BJ (cell line): ENCODE results near the gene EVI5. TPM values are rescaled to one million over a fixed set of nuclear protein-coding genes. Genes with fewer than 3 reads are reported as not detected.
"Not testable (repeated sequence)": the region's sequence is repeated elsewhere in the genome, so short reads cannot be mapped to it uniquely, and the experiment has no call there.

ENCODE experiments used
- CTCF ChIA-PET: fragments of 350-600 bp; formaldehyde crosslinking; extraction: SDS; loops from one replicate; lab custom pipeline; 2021; ENCODE audit warnings: antibody characterized with exemption, inconsistent platforms; lab: Yijun Ruan, JAX
- POLR2A ChIA-PET: fragments of 300-600 bp; sonication (Branson Sonifier 250); formaldehyde crosslinking; extraction: SDS; loops from one replicate; lab custom pipeline; 2021; ENCODE audit warnings: antibody characterized with exemption; lab: Charles Lee
- DNase-seq: peaks from one replicate; pipeline ENCODE4 v3.0.0-alpha.2; 2011; ENCODE audit warnings: low read depth
- H3K27me3 ChIP-seq: 2 replicates; pipeline ENCODE4 v1.6.0; 2011; ENCODE audit warnings: low read length; ENCODE audit not compliant: control insufficient read depth, insufficient read depth
- H3K36me3 ChIP-seq: 2 replicates; pipeline ENCODE4 v1.5.1; 2011; ENCODE audit warnings: low read length; ENCODE audit not compliant: control insufficient read depth, insufficient read depth
- H3K4me3 ChIP-seq: 2 replicates; pipeline ENCODE4 v1.5.1; 2011; ENCODE audit warnings: low read depth, mild to moderate bottlenecking, control low read depth, low read length
- CTCF ChIP-seq: IDR thresholded peaks from 2 replicates; pipeline ENCODE4 v1.5.1; 2011; ENCODE audit warnings: low read depth, mild to moderate bottlenecking, control low read depth, inconsistent platforms, low read length, moderate library complexity; ENCODE audit not compliant: insufficient read depth
- polyA plus RNA-seq: library from polyadenylated mRNA; depleted of rRNA; stranded (reverse); fragments of >200 nt; gene quantifications from 2 replicates; pipeline ENCODE4 v1.2.3, GENCODE V29; 2011

The EVI5 gene
- polyA plus RNA-seq, 1 experiment = 8.6 TPM

- H3K27me3 ChIP-seq = no peaks in the 10 kb centered on the region
- ChIA-PET POLR2A (no interaction called here), CTCF (no interaction called here)
- no peak for TF ChIP-seq CTCF
- no peaks in the 10 kb centered on the region for H3K36me3 ChIP-seq
- no peak overlapping the region for H3K4me3 ChIP-seq
- DNase-seq = no peak
Observed at GRCh38 chr1:92536211-92536979, 248.5 kb downstream of the EVI5 start.

GRCh38 chr1:92532371-92532770 is 252.5 kb downstream of the EVI5 start:
- DNase-seq, H3K36me3 ChIP-seq, CTCF ChIA-PET, POLR2A ChIA-PET, H3K27me3 ChIP-seq, H3K4me3 ChIP-seq: not testable (repeated sequence)

GRCh38 chr1:92531939-92532338 is 253.0 kb downstream of the EVI5 start:
- H3K27me3 ChIP-seq, CTCF ChIA-PET, H3K4me3 ChIP-seq, DNase-seq, POLR2A ChIA-PET, H3K36me3 ChIP-seq: not testable (repeated sequence)

- POLR2A ChIA-PET = interaction anchor here (0.6 kb wide), 1 partner anchor 762 kb away, joined by 4 read pairs; no protein-coding TSS in a partner anchor
- H3K36me3 ChIP-seq = no peaks in the 10 kb centered on the region
- no peak for TF ChIP-seq CTCF
- no peak overlapping the region for H3K4me3 ChIP-seq
- CTCF ChIA-PET = no interaction called here
- DNase-seq = no peak
- no peaks in the 10 kb centered on the region for H3K27me3 ChIP-seq
Observed at GRCh38 chr1:92527670-92528069, 257.2 kb downstream of the EVI5 start.

GRCh38 chr1:92524944-92525590 is 259.8 kb downstream of the EVI5 start:
- H3K4me3 ChIP-seq, H3K36me3 ChIP-seq, POLR2A ChIA-PET, H3K27me3 ChIP-seq, DNase-seq: not testable (repeated sequence)
- CTCF ChIA-PET = interaction anchor here (0.8 kb wide), 1 partner anchor 79 kb away, joined by 5 read pairs; no protein-coding TSS in a partner anchor

GRCh38 chr1:92519043-92519442 is 265.9 kb downstream of the EVI5 start:
- POLR2A ChIA-PET = interaction anchor here (0.6 kb wide), 1 partner anchor 103 kb away, joined by 3 read pairs; no protein-coding TSS in a partner anchor
- TF ChIP-seq CTCF = no peak
- DNase-seq = no peak
- H3K27me3 ChIP-seq = no peaks in the 10 kb centered on the region
- CTCF ChIA-PET = no interaction called here
- no peaks in the 10 kb centered on the region for H3K36me3 ChIP-seq
- no peak overlapping the region for H3K4me3 ChIP-seq
